Stimulated activated CD8-positive, alpha-beta memory T cell treated with anti-CD3 and anti-CD28 coated beads, Interleukin-15, amount 100 ng/mL, for 48 hours (primary cell): ENCODE results near the gene HSPB8.

Experiments used
- DNase-seq, 2 donors: peaks; one replicate each; pipeline ENCODE4 v3.0.0-alpha.2; 2020; ENCODE audit warnings: low read depth in 2 of 2

The HSPB8 gene, protein sequence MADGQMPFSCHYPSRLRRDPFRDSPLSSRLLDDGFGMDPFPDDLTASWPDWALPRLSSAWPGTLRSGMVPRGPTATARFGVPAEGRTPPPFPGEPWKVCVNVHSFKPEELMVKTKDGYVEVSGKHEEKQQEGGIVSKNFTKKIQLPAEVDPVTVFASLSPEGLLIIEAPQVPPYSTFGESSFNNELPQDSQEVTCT

DNA sequence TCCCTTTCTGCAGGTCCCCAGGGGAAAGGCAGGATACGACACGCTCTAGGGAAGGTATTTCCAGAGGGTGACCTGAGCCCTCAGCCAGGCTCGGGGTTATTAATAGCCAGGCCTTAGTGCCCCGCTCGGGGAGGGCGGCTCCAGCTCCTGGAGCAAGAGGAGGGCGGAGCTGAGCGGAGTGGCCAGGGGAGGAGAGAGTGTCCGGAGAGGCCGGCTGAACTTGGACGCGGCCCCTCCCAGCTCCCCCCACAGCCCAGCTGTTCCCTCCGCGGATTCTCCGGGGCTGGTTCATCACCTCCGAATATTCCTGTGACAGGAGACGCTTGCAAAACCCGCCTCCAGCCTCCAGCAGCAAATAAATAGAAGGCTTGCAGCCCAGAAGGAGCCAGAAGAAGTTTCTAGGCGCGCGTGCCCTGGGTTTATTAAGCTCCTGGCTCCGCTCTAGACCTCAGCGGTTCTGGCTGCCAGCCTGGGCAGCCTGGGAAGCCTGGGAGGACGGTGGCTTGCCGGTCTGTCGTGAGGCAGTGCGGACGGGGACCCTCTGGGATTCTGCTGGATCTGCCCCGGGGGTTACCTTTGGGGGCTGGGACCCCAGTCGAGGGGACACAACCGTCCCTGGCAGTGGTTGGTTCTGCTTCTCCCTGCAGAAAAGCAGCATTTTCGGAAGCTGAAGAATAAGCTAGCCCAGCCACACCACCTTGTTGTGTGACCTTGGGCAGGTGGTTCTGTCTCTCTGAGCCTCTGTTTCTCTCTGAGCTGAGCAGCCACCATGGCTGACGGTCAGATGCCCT is at the start of gene HSPB8:
HSPB8 (plus strand) TSS at position 388 of the 791 bp plus-strand sequence; CDS start at position 770, 382 bp downstream.
- DNase-seq, result no peak

DNA sequence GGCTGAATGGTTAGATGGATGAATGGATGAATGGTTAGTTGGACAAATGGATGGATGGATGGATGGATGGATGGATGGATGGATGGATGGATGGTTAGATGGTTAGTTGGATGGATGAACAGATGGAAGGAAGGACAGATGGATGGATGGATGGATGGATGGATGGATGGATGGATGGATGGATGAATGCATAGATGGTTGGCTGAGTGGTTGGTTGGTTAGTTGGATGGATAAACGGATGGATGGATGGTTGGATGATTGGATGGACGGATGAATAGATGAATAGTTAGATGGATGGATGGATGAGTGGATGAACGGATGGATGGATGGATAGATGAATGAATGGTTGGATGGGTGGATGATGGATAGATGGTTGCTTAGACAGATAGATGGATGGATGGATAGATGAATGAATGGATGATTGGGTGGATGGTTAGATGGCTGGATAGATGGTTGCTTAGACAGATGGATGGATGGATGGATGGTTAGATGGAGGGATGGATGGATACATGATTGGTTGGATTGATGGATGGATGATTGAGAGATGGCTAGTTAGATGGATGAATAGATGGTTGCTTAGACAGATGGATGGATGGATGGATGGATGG is 48.8 kb upstream of the HSPB8 start:
- no peak for DNase-seq

DNA sequence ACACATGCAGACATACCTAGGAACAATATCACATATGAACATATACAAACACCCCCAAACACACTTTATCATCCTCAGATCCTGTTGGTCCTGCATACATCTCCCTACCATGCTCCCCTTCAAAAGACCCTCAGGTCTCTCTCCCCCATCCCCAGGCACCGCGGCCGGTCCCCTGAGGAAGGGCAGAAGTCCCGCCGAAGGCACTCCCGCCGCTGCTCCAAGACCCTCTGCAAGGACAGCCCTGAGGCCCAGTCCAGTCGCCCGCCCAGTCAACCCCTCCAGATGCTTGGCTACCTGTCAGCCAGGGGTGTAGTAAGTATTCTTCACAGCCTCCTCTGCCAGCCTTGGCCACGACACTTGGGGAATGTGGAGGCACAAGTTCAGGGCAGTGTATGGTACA is 48.2 kb upstream of the HSPB8 start:
- no peak for DNase-seq

DNA sequence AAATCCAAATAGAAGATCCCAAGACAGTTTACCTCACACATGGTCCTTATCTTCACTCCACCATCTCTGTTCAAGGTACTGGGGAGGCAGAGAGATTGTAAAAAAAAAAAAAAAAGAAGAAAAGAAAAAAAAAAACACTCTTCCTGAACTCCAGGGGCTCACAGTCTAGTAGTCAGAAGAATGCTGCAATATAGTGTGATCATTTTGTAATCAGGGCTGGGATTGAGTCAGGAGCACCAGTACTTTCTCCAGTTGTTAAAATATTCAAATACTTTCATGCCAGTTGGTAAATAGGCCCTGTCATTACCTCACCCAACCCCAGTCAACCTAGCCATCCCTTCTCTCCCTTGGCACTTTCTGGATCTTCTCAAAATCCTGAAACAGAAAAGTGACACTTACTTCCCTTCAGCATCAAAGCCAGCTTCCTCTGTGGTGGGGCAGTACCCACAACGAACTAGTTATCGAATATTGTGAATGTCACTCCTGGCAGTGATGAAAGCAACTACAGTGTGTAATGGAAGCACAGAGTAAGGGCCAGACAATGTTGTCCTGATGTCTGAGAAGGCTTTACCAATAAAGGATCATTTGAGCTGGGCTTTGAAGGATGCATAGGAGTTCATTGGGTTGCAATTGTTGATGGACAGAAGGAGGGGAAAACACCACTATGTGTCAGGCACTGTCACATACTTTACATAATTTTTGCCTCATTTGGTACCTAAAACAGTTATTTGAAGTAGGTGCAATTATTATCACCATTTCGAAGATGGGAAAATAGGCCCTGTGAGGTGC is 44.3 kb upstream of the HSPB8 start:
- no peak for DNase-seq

DNA sequence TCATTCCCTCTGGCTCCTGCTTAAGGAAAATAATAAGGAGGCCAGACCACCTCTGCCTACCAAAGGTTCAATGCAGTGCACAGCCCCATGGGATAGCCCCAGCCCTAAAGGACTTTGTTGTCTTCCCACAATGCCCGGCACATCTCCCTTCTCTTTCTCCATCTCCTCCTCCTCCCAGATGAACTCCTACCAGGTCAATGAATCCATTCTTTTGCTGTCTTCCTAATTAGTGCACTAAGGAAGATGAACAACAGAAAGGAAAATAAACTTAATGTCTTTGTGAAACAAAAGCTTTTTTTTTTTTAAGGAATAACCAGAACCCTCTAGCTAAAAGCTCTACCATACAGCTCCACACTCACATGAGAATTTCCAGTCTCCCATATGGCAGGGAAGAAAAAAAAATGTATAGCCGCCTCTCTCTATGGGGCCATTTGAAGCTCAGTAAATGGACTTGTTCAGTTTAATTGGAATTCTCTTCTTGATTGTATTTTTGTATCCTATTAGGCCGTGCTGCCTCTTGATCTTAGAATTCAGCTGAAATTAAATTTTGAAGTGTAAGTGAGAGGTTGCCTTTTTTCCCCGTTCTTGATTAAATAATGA is 41.8 kb upstream of the HSPB8 start:
- DNase-seq, result no peak

DNA sequence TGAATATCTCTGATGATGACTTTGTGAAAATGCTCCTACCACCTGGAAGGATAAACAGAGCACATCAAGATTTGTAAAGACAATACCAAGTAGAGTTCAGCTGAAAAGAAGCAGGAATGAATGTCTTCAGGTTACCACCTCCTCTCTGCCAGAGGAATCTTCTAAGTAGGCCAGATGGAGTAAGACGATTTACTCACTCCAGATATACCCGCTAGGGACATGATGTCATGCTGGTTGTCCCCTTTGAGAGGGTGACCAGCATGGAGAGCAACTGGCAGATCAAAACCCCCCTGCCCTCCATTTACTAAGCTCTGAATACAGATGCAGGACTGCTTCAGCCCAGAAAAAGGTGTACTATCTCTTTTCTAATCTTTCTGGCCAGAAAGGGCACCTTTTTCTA is 39.3 kb upstream of the HSPB8 start:
- no peak for DNase-seq

DNA sequence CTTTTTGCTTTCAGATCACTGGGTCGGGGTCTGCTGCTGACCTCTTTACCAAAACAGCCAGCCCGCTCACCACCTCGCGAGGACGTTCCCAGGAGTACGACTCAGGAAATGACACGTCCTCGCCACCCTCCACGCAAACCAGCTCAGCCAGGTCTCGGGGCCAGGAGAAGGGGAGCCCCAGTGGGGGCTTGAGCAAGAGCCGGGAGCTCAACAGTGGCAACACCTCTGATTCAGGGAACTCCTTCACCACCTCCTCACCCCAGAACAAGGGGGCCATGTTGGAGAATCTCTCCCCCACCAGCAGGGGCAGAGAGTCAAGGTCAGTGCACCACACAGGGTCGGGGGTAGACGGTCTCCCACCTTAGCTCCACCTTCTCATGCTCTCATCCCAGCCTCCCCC is 33.4 kb upstream of the HSPB8 start:
- DNase-seq, result no peak

DNA sequence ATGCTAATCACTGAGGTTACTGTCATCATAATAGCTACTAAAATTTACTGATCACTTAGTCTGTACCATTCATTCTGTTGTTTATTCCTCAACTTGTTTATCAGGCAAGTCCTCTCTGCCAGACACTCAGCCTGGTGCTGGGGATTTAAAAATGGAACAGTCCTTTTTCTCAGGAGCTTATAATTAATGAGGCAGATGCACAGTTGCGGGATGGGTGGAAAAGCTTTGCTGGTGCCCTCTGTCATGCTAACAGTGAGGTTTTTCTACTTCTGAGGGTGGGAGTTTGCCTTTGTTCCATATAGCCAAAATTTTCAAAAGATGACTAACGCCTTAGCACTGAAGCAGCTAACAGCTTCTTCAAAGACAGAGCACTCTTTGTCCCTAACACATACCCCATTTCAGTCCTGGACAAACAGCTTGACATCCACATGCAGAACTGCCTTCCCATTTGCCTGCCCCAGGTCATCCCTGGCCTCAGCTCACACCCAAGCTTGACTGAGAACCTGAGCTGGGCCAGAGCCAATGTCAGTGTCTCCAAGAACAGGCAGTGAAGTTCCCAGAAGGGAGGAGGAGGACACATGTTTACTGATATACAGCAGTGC is 30.8 kb upstream of the HSPB8 start:
- no peak for DNase-seq

DNA sequence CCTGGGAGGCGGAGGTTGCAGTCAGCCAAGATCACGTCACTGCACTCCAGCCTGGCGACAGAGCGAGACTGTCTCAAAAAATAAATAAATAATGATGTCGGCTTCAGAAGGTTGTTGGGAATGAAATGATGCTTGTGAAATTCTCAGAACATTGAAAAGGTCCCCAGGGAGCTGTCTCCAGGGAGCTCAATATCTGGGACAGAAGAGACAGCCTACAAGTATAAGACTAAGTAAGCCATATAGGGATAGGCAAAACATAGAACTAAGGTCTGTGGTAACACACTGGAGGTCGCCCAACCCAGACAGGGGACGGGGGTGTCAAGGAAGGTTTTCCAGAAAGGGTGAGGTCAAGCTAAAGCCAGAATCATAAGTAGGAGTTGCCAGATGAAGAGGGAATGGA is 29.5 kb upstream of the HSPB8 start:
- DNase-seq, result no peak

DNA sequence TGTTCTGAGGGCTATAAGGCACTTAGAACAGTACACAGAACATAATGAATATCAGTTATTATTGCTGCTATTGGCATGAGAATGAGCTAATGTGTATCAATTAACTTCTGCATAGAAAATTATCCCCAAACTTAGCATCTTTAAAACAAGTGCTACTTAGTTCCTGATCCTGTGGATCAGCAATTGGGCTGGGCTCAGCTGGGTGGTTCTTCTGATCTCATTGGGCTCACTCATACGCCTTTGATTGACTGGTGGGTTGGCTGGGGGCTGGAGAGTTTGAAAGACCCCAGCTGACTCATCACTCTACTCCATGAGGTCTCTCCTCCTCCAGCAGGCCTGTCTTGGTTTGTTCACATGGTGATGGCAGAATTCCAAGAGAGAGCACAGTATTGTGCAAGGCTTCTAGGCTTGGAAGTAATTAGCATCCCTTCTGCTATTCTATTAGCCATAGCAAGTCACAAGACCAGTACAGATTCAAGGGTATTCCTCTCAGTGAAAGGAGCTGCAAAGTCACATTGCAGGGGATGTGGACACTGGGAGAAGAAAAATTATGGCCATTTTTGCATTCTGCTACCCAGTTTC is 27.2 kb upstream of the HSPB8 start:
- DNase-seq, result no peak

DNA sequence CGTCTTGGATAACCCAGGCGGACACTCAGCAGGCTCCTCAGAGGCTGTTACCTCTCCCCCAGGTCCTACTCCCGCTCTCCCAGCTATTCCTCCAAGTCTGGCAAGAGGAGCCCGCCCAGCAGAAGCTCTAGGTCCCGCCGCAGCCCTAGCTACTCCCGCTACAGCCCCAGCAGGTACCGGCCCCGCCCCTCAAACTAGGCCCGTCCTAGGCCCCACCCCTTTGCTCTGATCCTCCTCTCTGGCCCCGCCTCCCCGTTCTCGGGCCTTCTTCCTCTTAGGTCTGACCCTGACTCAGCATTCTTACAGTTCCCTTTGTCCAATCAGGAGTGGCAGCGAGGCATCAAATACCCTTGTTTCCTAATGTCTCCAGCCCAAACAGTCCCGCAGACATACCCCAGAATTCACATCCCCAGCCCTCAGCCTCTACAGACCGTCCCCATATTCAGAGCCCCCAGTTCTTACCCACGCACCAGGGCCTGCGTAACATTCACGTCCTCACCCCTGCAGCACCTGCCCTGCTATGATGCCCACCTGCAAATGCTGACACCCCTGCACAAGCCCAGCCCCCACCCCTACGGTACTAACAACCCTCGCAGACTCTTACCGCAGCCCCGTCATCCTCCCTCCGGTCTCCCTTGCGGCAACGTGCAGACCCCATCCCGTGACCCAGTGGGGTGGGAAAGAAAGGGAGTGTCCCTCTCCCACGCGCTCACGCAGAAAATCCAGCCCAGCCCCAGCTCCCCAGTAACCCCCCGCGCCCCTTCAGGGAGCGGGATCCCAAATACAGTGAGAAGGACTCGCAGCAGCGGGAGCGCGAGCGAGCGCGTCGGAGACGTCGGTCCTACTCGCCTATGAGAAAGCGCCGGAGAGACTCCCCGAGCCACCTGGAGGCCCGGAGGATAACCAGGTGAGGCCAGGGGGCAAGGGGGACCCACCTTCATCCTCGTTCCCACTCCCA is 25.0 kb upstream of the HSPB8 start:
- no peak for DNase-seq

DNA sequence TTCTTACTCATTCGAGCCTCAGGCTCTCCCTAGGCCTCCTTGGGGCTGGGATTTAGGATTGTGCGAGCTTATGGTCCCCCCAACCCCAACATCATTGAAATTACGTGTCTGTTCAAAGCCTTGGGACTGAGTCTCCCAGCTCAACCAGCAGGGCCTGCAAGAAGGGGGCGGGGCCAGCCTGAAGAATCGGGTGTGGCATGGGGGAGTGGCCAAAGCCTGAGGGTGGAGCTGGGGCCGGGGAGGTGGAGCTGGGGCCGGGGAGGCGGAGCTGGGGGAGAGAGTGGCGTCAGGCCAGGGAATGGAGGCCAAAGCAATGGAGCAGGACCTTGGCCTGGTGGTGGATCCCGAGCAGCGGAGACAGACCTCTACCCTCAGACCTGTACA is 24.3 kb upstream of the HSPB8 start:
- DNase-seq, result no peak

DNA sequence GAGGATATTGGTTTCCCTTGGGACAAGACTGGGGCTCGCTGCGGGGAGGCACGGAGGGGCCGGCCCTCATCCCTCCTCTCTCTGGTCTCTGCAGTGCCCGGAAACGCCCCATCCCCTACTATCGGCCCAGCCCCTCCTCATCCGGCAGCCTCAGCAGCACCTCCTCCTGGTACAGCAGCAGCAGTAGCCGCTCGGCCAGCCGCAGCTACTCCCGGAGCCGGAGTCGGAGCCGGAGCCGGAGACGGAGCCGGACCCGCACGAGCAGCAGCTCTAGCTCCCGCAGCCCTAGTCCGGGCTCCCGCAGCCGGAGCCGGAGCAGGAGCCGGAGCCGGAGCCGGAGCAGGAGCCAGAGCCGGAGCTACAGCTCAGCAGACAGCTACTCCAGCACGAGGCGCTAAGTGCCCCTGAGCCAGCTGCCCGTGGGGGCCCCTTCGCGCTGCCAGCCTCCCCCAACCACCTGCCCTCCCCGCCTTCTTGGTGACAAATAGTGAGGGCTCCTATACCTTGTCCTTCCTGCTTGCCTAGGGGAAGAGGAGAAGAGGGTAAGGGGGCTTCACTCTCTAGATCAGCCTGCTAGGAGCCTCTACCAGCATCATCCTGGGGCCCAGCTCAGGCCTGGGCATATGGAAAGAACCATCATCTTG is 22.2 kb upstream of the HSPB8 start:
- no peak for DNase-seq

DNA sequence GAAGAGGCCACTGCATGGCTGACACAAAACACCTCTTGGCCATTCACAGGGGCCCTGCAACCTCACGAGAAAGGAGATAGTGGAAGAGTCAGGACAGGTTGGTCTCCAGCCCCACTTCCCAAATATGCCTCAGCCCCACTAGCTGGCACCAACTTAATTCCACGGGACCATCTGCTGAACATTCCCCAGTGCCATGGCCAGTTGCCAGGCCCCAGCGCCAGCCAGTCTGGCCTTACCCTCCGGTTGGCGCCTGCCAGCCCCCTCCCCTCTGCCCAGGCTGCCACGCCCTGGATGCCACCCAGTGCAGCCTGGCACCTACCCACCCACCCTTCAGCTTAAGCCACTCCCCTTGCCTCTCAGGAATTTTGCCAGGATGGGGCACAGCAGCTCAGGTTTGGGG is 21.2 kb upstream of the HSPB8 start:
- DNase-seq, result no peak

DNA sequence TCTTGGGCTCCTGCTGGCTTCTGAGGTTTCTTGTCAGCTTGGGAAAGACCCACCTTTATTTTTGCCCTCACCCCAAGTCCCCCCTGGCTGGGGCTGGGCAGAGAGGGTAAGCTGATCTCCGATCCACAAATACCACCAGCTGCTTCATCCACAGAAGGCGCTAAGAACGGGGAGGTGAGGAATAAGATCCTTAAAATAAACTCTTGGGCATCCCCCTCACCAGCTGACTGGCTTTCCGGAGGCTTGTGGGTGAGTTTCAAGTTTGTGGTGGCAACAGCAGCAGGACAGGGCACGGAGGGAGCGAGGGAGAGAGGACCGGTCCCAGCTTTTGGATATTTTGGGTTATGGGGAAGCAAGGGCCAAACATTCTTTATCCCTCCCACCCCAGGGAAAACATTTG is 20.8 kb upstream of the HSPB8 start:
- no peak for DNase-seq

DNA sequence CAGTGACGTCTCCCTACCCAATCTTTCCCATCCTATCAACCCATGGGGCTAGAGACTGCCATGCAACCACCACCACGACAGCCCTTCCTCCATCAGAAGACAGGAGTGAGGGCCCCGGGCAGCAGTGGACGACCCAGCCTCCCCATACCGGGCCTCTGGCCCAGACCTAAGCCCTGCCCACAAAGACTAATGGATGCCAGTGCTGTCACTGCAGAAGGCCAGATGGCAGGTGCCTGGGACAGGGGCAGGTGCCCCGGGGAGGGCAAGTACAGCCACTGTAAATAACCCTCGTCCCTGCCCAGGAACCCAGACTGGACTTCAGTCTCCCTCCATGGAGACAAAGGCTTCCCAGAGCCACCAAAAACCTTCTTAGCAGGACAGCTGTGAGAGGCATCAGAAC is 20.3 kb upstream of the HSPB8 start:
- DNase-seq, result no peak

DNA sequence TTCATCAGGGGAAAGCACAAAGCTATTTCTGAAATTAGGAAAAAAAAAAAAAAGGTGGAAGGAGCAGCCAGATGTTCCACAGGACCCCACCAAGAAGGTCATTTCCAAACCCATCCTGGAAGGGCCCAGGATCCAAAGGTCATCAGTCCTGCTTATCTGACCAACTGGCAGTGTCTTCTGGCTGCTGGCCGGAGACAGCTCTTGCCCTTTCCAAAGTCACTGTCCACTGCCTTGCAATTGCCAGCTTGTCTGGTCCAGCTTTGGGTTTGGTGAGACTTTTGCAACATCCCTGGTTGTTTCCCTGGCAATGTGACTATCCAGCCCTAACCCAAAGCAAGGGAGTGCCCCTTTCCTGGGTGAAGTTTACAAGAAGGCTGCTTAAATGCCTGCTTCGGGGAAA is 18.9 kb upstream of the HSPB8 start:
- DNase-seq, result no peak

DNA sequence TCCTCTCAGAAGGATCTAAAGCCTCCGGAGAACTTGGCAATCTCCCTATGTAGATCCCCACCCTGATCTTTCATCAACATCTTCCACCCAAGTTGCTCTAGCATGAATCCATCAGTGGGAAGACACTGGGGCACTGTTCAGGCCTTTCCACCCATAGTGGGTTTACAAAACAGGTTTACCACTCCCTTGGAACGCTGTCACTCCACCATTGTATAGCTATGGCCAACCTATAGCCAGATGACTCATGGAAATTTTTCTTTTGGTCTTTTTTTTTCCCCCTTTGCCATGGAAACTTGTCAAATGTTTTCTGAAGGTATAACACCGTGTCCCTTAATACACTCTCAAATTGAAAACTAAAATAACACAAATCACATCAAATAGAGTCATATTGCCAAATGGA is 10.8 kb upstream of the HSPB8 start:
- no peak for DNase-seq

DNA sequence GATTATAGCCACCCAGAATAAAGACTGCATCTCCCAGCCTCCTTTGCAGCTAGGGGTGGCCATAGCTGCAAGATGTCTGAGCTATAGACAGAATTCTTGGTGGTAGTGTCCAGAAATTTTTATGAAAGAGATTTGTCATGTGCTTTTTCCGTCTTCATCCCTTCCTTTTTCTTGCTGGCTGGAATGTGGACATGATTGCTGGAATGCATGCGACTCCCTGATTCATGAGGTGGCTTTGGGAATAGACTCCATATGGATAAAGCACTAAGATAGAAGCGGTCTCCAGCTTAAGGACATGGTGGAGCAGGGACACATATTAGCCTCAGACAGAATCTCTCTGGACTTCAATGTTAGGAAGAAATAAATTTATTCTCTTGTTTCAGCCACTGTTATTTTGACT is 10.0 kb upstream of the HSPB8 start:
- DNase-seq, result no peak

DNA sequence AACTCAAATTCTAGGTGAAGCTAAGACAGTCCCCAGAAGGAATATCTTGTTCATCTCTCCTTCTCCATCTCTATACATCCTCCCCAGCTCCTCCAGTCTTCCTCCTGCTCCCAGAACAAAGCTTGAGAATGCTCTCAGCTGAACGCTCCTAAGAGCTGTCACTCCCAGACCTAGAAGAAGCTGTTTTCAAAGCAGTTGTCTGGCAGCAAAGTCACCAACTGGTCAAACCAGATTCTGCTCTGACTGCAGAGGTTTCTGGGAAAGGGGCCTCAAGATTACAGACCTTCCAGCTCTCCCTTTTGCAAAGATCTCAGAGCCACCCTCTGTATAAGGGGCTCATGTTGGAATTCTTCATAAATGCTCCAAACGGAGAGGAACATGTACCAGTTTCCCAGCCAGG is 9.6 kb upstream of the HSPB8 start:
- no peak for DNase-seq
